HCT116 (cell line): ENCODE results near the gene AOC1. TPM values are rescaled to one million over a fixed set of nuclear protein-coding genes. Genes with fewer than 3 reads are reported as not detected.

ENCODE experiments used
- ATAC-seq: fragments of 200-7000 bp; cut with Tn5 transposase; 2 replicates; pipeline ENCODE4 v1.9.1; 2020; ENCODE audit warnings: mild to moderate bottlenecking, moderate library complexity
- BruUV-seq: library from RNA; stranded (reverse); fragments of 400-500 nt; replicated peaks from 2 replicates; lab custom pipeline; 2021; lab: Mats Ljungman, UMichigan
- CTCF ChIA-PET: fragments of 300-600 bp; sonication (Branson Sonifier 250); formaldehyde crosslinking; loops from one replicate; lab custom pipeline; 2021; ENCODE audit warnings: antibody characterized with exemption; lab: Charles Lee
- POLR2A ChIA-PET: fragments of 300-600, 350-600 bp; sonication (Branson Sonifier 250); formaldehyde crosslinking; loops from one replicate; lab custom pipeline; 2021; ENCODE audit warnings: antibody characterized with exemption; lab: Charles Lee
- RAD21 ChIA-PET, 2 experiments: fragments of 300-600 bp; sonication (Branson Sonifier 250); formaldehyde crosslinking; loops; one replicate each; lab custom pipeline; 2023; ENCODE audit warnings: low total read pairs in 2 of 2; ENCODE audit not compliant: uncharacterized antibody in 2 of 2, unreplicated experiment in 2 of 2, low non-redundant PET in 1 of 2; lab: Charles Lee
- DNase-seq: peaks from one replicate; pipeline ENCODE4 v3.0.0-alpha.2; 2010; ENCODE audit warnings: low read depth, low spot score
- H2AFZ ChIP-seq: fragments of 200-600 bp; shearing (Covaris generic), sonication (generic); 2 replicates; pipeline ENCODE4 v1.6.1; 2017; ENCODE audit warnings: low read depth, mixed run types, mixed read lengths, antibody characterized with exemption, low read length; ENCODE audit not compliant: poor library complexity, severe bottlenecking
- H3K27ac ChIP-seq: 2 replicates; pipeline ENCODE4 v1.5.1; 2012; ENCODE audit warnings: low read depth, low read length
- H3K27me3 ChIP-seq: fragments of 200-600 bp; sonication (generic); 2 replicates; pipeline ENCODE4 v1.6.1; 2016; ENCODE audit warnings: mixed run types, low read length, mixed read lengths; ENCODE audit not compliant: insufficient read depth
- H3K36me3 ChIP-seq, 2 experiments: fragments of 200-500 bp in 1 of 2; fragments of 200-600 bp in 1 of 2; sonication (Bioruptor generic) in 1 of 2; sonication (generic) in 1 of 2; 2 replicates each; pipeline versions ENCODE4 v1.5.1 to v1.6.1; 2014 to 2016; ENCODE audit warnings: low read length in 2 of 2, inconsistent platforms in 1 of 2, mixed read lengths in 1 of 2, mixed run types in 1 of 2; ENCODE audit not compliant: insufficient read depth in 2 of 2, control insufficient read depth in 1 of 2
- H3K4me1 ChIP-seq, 2 experiments: fragments of 200-600 bp in 1 of 2; sonication (generic) in 1 of 2; 2 replicates each; pipeline versions ENCODE4 v1.5.1 to v1.6.1; 2012 to 2017; ENCODE audit warnings: low read length in 2 of 2, inconsistent platforms in 1 of 2, mild to moderate bottlenecking in 1 of 2, mixed read lengths in 1 of 2, mixed run types in 1 of 2, moderate library complexity in 1 of 2; ENCODE audit not compliant: insufficient read depth in 2 of 2, control insufficient read depth in 1 of 2
- H3K4me2 ChIP-seq: fragments of 200-600 bp; sonication (generic); 2 replicates; pipeline ENCODE4 v1.6.1; 2017; ENCODE audit warnings: mixed run types, low read length, mixed read lengths
- H3K4me3 ChIP-seq, 2 experiments: fragments of 200-600 bp in 1 of 2; sonication (generic) in 1 of 2; replicated peaks in 1 of 2; 2 replicates each; pipeline ENCODE4 v1.5.1; 2011 to 2016; ENCODE audit warnings: low read length in 2 of 2, control low read depth in 1 of 2, low read depth in 1 of 2, mild to moderate bottlenecking in 1 of 2, mixed read lengths in 1 of 2, mixed run types in 1 of 2
- H3K79me2 ChIP-seq: fragments of 200-600 bp; sonication (generic); 2 replicates; pipeline ENCODE4 v1.6.1; 2017; ENCODE audit warnings: mild to moderate bottlenecking, mixed run types, low read length, moderate library complexity, mixed read lengths; ENCODE audit not compliant: insufficient read depth
- H3K9ac ChIP-seq: fragments of 200-600 bp; sonication (generic); 2 replicates; pipeline ENCODE4 v1.6.1; 2016; ENCODE audit warnings: low read length, mixed read lengths
- H3K9me2 ChIP-seq: fragments of 200-600 bp; sonication (generic), shearing (Covaris generic); 2 replicates; pipeline ENCODE4 v1.6.1; 2017; ENCODE audit warnings: mixed run types, mild to moderate bottlenecking, moderate library complexity; ENCODE audit not compliant: insufficient read depth
- H3K9me3 ChIP-seq, 2 experiments: fragments of 200-500 bp in 1 of 2; fragments of 200-600 bp in 1 of 2; sonication (Bioruptor generic) in 1 of 2; sonication (generic) in 1 of 2; 2 replicates each; pipeline ENCODE4 v1.6.1; 2014 to 2017; ENCODE audit warnings: low read length in 2 of 2, mixed read lengths in 2 of 2, inconsistent platforms in 1 of 2, low read depth in 1 of 2, mild to moderate bottlenecking in 1 of 2, mixed run types in 1 of 2, moderate library complexity in 1 of 2; ENCODE audit not compliant: control insufficient read depth in 1 of 2, insufficient read depth in 1 of 2
- H4K20me1 ChIP-seq: fragments of 200-600 bp; sonication (generic), shearing (Covaris generic); 2 replicates; pipeline ENCODE4 v1.6.1; 2017; ENCODE audit warnings: mixed run types, mild to moderate bottlenecking, moderate library complexity; ENCODE audit not compliant: insufficient read depth
- ELF1 ChIP-seq: IDR thresholded peaks from 2 replicates; pipeline ENCODE4 v1.6.1; 2012; ENCODE audit warnings: low read depth, borderline replicate concordance
- RAD21 ChIP-seq: IDR thresholded peaks from 2 replicates; pipeline ENCODE4 v1.6.1; 2012; ENCODE audit warnings: low read depth, mild to moderate bottlenecking
- YY1 ChIP-seq: IDR thresholded peaks from 2 replicates; pipeline ENCODE4 v1.6.1; 2011; ENCODE audit warnings: low read length, low read depth, moderate library complexity, mild to moderate bottlenecking; ENCODE audit not compliant: insufficient replicate concordance; ENCODE audit errors: extremely low read depth
- ZFX ChIP-seq: fragments of 450-650 bp; IDR thresholded peaks from 2 replicates; pipeline ENCODE4 v1.6.1; 2017
- ZNF274 ChIP-seq: fragments of 200-500 bp; sonication (Bioruptor generic); IDR thresholded peaks from 2 replicates; pipeline ENCODE4 v1.6.1; 2014; ENCODE audit warnings: mild to moderate bottlenecking, low read depth, low read length, inconsistent platforms
- intact Hi-C: fragments of 100-400 bp; cut with micrococcal nuclease; formaldehyde crosslinking; loops from 2 replicates; pipeline ENCODE4 v1.10.0; 2022
- total RNA-seq: library from RNA; stranded (reverse); gene quantifications from one replicate; pipeline ENCODE4 v1.2.1, GENCODE V29; 2021; ENCODE audit not compliant: unreplicated experiment
- TF ChIP-seq, protein P1 (sequence below): IDR thresholded peaks from 2 replicates; pipeline ENCODE4 v1.6.1; 2012; ENCODE audit warnings: low read depth
- TF ChIP-seq, protein P2 (sequence below), 3 experiments: fragments of 200-600 bp in 1 of 3; sonication (generic) in 1 of 3; IDR thresholded peaks in 2 of 3; conservative IDR thresholded peaks in 1 of 3; 2 replicates each; pipeline ENCODE4 v1.5.1; 2012 to 2017; ENCODE audit warnings: low read depth in 2 of 3, low read length in 2 of 3, antibody characterized with exemption in 1 of 3, borderline replicate concordance in 1 of 3, control low read depth in 1 of 3, mild to moderate bottlenecking in 1 of 3, mixed read lengths in 1 of 3, mixed run types in 1 of 3, moderate library complexity in 1 of 3; ENCODE audit not compliant: insufficient read depth in 1 of 3

The AOC1 gene
- total RNA-seq, 1 experiment from 2014 or later = 0.37 TPM

DNA sequence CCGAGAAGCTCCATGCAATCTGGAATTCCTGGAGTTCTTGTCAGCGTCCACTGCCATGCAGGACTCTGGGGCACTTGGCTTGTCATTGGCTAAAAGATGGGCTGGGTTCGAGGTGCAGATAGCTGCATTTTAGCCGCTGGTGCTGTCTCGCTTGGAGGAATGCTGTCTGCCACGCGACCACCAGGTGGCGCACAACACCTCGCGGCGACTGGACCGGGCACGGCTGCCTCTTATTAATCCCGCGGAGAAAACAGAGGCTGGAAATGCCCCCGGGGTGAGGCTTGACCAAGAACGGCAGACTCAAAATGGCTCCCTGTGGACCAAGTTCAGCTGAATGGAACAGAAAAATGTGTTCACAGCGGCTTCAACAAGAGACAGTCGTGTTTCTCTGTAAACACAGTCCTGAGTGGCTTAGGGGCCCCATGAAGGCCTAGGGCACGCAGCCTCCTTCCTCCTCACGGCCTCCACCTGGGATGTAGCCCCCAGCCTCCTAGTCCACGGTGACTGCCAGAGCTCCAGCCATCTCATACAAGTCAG, 46.2 kb downstream of the AOC1 start:
- H3K36me3 ChIP-seq = no peaks in the 10 kb centered on the region
- POLR2A ChIA-PET = interaction anchor here (1.5 kb wide), 1 partner anchor 77 kb away, joined by 4 read pairs; no protein-coding TSS in a partner anchor
- no TSS peak for BruUV-seq

More for the DNA sequence above, 46.2 kb downstream of the AOC1 start:
- Histone ChIP-seq H4K20me1 (no peaks in the 10 kb centered on the region), H3K4me3 (no peak overlapping the region), H3K4me2 (peak overlapping the region; percentile 50), H2AFZ (peak overlapping the region; percentile 78), H3K27me3 (no peaks in the 10 kb centered on the region), H3K4me1 (peaks cover 0 to 12% of the 10 kb centered on the region in 2 experiments; a peak in 2 of 4 replicates), H3K27ac (no peak overlapping the region), H3K9ac (no peak overlapping the region), H3K9me3 (peaks cover 0 to 5% of the 10 kb centered on the region in 2 experiments; a peak in 1 of 4 replicates), H3K79me2 (no peaks in the 10 kb centered on the region), H3K9me2 (no peaks in the 10 kb centered on the region)
- TF ChIP-seq ZFX (peak; percentile 29; the same call in 1 of the 2 replicates), RAD21 (peak; percentile 89), ELF1 (no peak), YY1 (peak; percentile 48), ZNF274 (no peak)
- TF ChIP-seq, protein P1, sequence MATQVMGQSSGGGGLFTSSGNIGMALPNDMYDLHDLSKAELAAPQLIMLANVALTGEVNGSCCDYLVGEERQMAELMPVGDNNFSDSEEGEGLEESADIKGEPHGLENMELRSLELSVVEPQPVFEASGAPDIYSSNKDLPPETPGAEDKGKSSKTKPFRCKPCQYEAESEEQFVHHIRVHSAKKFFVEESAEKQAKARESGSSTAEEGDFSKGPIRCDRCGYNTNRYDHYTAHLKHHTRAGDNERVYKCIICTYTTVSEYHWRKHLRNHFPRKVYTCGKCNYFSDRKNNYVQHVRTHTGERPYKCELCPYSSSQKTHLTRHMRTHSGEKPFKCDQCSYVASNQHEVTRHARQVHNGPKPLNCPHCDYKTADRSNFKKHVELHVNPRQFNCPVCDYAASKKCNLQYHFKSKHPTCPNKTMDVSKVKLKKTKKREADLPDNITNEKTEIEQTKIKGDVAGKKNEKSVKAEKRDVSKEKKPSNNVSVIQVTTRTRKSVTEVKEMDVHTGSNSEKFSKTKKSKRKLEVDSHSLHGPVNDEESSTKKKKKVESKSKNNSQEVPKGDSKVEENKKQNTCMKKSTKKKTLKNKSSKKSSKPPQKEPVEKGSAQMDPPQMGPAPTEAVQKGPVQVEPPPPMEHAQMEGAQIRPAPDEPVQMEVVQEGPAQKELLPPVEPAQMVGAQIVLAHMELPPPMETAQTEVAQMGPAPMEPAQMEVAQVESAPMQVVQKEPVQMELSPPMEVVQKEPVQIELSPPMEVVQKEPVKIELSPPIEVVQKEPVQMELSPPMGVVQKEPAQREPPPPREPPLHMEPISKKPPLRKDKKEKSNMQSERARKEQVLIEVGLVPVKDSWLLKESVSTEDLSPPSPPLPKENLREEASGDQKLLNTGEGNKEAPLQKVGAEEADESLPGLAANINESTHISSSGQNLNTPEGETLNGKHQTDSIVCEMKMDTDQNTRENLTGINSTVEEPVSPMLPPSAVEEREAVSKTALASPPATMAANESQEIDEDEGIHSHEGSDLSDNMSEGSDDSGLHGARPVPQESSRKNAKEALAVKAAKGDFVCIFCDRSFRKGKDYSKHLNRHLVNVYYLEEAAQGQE = no peak
- TF ChIP-seq, protein P2, sequence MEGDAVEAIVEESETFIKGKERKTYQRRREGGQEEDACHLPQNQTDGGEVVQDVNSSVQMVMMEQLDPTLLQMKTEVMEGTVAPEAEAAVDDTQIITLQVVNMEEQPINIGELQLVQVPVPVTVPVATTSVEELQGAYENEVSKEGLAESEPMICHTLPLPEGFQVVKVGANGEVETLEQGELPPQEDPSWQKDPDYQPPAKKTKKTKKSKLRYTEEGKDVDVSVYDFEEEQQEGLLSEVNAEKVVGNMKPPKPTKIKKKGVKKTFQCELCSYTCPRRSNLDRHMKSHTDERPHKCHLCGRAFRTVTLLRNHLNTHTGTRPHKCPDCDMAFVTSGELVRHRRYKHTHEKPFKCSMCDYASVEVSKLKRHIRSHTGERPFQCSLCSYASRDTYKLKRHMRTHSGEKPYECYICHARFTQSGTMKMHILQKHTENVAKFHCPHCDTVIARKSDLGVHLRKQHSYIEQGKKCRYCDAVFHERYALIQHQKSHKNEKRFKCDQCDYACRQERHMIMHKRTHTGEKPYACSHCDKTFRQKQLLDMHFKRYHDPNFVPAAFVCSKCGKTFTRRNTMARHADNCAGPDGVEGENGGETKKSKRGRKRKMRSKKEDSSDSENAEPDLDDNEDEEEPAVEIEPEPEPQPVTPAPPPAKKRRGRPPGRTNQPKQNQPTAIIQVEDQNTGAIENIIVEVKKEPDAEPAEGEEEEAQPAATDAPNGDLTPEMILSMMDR (IDR thresholded peaks at IDR 0.05 in 2 of 3, conservative IDR thresholded peaks at IDR 0.05 in 1 of 3; ENCODE audit: borderline replicate concordance in 1 of 3, insufficient read depth in 1 of 3, low read depth in 2 of 3, low read length in 2 of 3) = peak; percentile 89 to 95 (median 89)
- intact Hi-C loops = loop anchor here (1.0 to 5.0 kb wide), 3 partner anchors 88 to 213 kb away; no protein-coding TSS in a partner anchor
- peak; percentile 51 for DNase-seq
- ATAC-seq = peak; percentile 95
- CTCF ChIA-PET = interaction anchor here (0.6 to 1.6 kb wide), 18 partner anchors 10 to 271 kb away, joined by 3 to 10 read pairs (median 4); no protein-coding TSS in a partner anchor
- RAD21 ChIA-PET = no interaction called here
